Erythroblast (primary cell): Measurements from ENCODE around the gene TTLL8.
A peak's percentile ranks its signal among the peaks of the same experiment; 100 is the strongest.

ENCODE experiments used
- DNase-seq, 2 experiments: peaks; one replicate each; lab custom pipeline; 2025; lab: John Stamatoyannopoulos, UW
- GATA1 ChIP-seq: IDR thresholded peaks from 2 replicates; pipeline ENCODE4 v1.6.1; 2011; ENCODE audit warnings: low read depth, mild to moderate bottlenecking, control low read depth, low read length, moderate library complexity
- POLR2A ChIP-seq: IDR thresholded peaks from 2 replicates; pipeline ENCODE4 v1.6.1; 2011; ENCODE audit warnings: mild to moderate bottlenecking, low read length

Gene TTLL8

DNA sequence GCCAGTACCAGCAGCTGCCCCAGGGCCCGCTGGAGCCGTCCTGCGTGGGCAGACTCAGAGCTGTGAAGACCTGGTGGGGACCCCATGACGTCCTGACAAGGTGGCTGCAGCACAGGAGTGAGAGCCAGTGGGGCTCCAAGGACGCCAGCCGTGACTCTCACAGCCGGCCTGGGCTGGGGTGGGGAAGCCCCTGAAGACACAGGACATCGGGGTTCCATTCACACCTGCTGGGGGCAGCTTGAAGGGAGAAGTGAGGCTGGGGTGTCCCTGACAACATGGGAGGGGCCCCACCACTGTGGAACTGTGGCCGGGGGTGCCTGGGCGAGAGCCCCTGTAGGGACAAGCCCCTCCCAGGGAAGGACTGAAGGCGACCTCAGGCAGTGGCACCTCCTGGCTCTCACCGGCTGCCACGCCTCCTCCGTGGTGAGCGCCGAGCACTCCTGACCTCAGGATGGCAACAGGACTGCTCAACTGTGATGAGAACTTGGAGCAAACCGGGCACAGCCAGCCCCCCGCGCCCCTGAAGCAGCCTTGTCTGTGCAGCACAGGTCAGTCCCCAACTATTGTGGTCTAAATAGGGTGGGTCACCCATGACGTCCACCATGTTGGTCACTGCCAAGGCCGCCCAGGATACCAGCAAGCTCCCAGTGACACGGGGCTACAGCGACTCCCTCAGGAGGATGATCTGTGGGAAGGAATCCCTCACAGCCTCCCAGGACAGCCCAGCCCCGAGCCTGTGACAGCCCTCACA lies 22.8 kb downstream of the TTLL8 start:
- no peak for DNase-seq
- TF ChIP-seq GATA1: no peak
- TF ChIP-seq POLR2A: no peak

- no peak for DNase-seq
- TF ChIP-seq GATA1 (no peak), POLR2A (no peak)
Measured at GRCh38 chr22:50034126-50035081, 23.7 kb downstream of the TTLL8 start.

- TF ChIP-seq GATA1 (no peak), POLR2A (no peak)
- DNase-seq: no peak
Measured at GRCh38 chr22:50032941-50033601, 25.0 kb downstream of the TTLL8 start.

DNA sequence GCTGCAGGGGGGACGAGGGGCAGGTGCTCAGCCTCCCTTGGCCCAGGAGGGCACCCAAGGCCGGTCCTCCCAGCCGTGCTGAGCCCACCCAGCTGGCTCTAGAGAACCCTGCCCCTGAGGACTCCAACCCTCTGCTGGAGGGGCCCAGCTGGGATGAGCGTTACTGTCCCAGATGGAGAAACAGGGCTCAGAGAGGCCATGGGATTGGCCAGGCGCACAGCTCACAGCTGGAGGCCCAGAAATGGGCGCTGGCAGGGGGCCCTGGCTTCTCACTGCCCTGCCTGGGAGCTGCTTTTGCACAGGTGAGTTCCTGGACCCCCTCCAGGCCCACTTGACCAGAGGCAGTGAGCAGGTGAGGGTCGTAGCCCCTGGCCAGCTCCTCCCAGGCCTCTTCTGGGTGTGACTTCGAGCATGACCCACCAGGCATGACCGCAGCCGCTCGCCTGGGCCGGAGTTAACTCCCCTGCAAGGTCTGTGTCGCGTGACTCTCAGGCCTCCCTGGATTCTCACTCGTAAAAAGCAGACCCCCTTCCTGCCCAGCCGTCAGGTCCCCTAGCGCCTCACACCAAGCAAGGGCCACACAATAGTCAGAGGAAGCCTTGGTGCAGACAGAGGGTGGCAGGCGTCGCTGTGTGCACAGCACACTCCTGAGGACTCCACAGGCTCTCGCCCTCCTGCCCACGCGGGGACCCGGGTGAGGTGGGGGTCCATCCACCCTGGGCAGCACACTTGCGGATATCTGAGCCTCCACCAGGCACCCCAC lies 25.8 kb downstream of the TTLL8 start:
- TF ChIP-seq GATA1 (no peak), POLR2A (no peak)
- DNase-seq: no peak

- DNase-seq: no peak
- TF ChIP-seq POLR2A (no peak), GATA1 (no peak)
Measured at GRCh38 chr22:50031189-50032091, 26.7 kb downstream of the TTLL8 start.

- TF ChIP-seq POLR2A (no peak), GATA1 (no peak)
- DNase-seq: peak; percentile 77 to 83
Measured at GRCh38 chr22:50030297-50031188, 27.6 kb downstream of the TTLL8 start.

- DNase-seq: peak in 1 of 2 experiments; percentile 16
Measured at GRCh38 chr22:50027639-50028537, 30.2 kb downstream of the TTLL8 start.

GRCh38 chr22:50025993-50026392 lies 32.1 kb downstream of the TTLL8 start:
- no peak for DNase-seq
- no peak for TF ChIP-seq GATA1
- TF ChIP-seq POLR2A: no peak

More at GRCh38 chr22:50027639-50028537, 30.2 kb downstream of the TTLL8 start:
- TF ChIP-seq GATA1 (no peak), POLR2A (no peak)

GRCh38 chr22:50022171-50022819 lies 35.8 kb downstream of the TTLL8 start:
- no peak for DNase-seq
- TF ChIP-seq POLR2A (no peak), GATA1 (no peak)

DNA sequence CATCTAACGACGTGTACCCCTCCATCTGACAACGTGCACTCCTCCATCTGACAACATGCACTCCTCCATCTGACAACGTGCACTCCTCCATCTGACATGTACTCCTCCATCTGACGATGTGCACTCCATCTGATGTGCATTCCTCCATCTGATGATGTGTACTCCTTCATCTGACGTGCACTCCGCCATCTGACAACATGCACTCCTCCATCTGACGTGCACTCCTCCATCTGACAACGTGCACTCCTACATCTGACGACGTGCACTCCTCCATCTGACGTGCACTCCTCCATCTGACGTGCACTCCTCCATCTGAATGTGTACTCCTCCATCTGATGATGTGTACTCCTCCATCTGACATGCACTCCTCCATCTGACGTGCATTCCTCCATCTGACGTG lies 37.5 kb downstream of the TTLL8 start:
- TF ChIP-seq GATA1 (no peak), POLR2A (no peak)
- DNase-seq: no peak

GRCh38 chr22:50019316-50019715 lies 38.8 kb downstream of the TTLL8 start:
- no peak for TF ChIP-seq POLR2A
- no peak for TF ChIP-seq GATA1
- DNase-seq: no peak
